Measurements from ENCODE around the gene MVK. TPM values are rescaled to one million over a fixed set of nuclear protein-coding genes. Genes with fewer than 3 reads are reported as not detected.

The MVK gene
- total and polyA plus RNA-seq, 2 donors from 2014 or later, result 40.0 to 48.1 TPM

DNA sequence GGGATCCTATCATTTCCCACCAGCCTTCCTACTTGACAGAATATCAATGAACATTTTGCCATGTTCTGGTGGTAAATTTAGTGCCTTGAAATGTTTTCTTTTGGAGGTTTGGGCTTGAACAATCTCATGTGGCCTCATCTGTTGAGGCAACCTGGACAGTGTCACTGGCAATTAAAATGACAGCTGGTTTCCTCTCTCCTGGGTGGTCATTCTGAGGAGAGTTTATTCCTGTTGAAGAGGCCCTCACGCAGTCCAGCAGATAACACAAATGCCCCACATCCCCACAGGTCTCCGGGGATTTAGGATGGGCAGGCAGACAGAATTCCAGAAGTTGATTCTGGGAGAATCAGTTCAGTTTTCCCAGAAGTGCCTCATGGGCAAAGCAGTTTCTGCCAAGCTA lies 42.2 kb upstream of the MVK start:
- peak in 1 of 5 donors; percentile 30 for DNase-seq
- H3K27ac ChIP-seq (ENCODE audit: low read depth in 2 of 2, low read length in 2 of 2), result no peak overlapping the region
- H3K27me3 ChIP-seq (ENCODE audit: control insufficient read depth, insufficient read depth, low read length), result no peaks in the 10 kb centered on the region
- peaks cover 0 to 55% (median 19%) of the 10 kb centered on the region in 3 donors for H3K36me3 ChIP-seq (ENCODE audit: control insufficient read depth in 2 of 3, insufficient read depth in 3 of 3, low read length in 3 of 3)
- no peaks in the 10 kb centered on the region for H3K4me1 ChIP-seq (ENCODE audit: control insufficient read depth in 2 of 3, insufficient read depth in 2 of 3, low read depth in 1 of 3, low read length in 3 of 3)
- H3K9me3 ChIP-seq (ENCODE audit: control insufficient read depth in 2 of 3, insufficient read depth in 1 of 3, low read length in 3 of 3), result no peaks in the 10 kb centered on the region
- TF ChIP-seq, protein P1, sequence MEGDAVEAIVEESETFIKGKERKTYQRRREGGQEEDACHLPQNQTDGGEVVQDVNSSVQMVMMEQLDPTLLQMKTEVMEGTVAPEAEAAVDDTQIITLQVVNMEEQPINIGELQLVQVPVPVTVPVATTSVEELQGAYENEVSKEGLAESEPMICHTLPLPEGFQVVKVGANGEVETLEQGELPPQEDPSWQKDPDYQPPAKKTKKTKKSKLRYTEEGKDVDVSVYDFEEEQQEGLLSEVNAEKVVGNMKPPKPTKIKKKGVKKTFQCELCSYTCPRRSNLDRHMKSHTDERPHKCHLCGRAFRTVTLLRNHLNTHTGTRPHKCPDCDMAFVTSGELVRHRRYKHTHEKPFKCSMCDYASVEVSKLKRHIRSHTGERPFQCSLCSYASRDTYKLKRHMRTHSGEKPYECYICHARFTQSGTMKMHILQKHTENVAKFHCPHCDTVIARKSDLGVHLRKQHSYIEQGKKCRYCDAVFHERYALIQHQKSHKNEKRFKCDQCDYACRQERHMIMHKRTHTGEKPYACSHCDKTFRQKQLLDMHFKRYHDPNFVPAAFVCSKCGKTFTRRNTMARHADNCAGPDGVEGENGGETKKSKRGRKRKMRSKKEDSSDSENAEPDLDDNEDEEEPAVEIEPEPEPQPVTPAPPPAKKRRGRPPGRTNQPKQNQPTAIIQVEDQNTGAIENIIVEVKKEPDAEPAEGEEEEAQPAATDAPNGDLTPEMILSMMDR (IDR thresholded peaks at IDR 0.05; ENCODE audit: borderline replicate concordance, extremely low read depth, insufficient read depth), result no peak
- H3K9ac ChIP-seq (ENCODE audit: low read length in 3 of 3), result no peak overlapping the region
- no peak for FAIRE-seq
- intact Hi-C loops (cut with DNase I), result no loop called here
- H3K4me3 ChIP-seq (ENCODE audit: low read length in 3 of 3), result no peak overlapping the region

DNA sequence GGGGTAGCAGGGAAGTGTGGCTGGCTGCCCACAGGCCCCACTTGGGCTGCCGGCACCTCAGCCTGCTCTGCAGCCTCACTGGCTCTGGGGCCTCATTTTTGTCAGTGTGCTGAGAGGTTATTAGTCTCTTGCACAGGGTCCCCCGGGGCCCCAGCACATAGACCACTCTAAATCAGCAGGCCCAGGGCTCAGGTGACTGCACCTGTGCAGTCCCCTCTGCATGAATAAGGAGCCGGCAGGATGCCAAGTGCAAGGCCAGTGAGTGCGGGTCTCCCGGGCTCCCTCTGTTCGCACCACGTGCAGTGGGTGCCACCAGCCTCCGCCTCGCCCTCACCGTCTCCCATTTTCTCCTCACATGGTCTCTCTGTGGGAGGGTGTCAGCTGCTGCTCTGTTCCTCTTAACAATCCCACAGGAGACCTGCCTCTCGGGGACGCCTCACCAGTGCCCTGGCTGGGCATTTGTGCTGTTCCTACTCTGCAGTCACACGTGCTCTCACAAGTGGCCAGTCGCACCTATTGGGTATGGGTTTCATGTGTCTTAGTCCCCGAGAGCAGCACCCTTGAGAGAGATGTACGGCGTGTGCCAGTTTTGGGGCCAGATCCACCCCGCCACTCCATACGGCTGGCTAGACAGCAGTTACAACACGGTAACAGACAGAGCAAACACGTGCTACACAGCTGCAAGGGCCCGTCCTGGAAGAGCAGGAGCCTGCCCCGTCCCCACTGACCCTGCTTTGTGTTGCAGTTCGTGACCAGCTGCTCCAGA lies 40.7 kb upstream of the MVK start:
- intact Hi-C loops (cut with DNase I), result no loop called here
- H3K9ac ChIP-seq (ENCODE audit: low read length in 3 of 3), result no peak overlapping the region
- peaks cover 0 to 44% (median 12%) of the 10 kb centered on the region in 3 donors for H3K36me3 ChIP-seq (ENCODE audit: control insufficient read depth in 2 of 3, insufficient read depth in 3 of 3, low read length in 3 of 3)

GRCh38 chr12:109533487-109533740 lies 40.2 kb upstream of the MVK start:
- Histone ChIP-seq H3K4me3 (ENCODE audit: low read length in 3 of 3) (no peak overlapping the region), H3K9ac (ENCODE audit: low read length in 3 of 3) (no peak overlapping the region), H3K36me3 (ENCODE audit: control insufficient read depth in 2 of 3, insufficient read depth in 3 of 3, low read length in 3 of 3) (peaks cover 0 to 41% (median 10%) of the 10 kb centered on the region in 3 donors), H3K9me3 (ENCODE audit: control insufficient read depth in 2 of 3, insufficient read depth in 1 of 3, low read length in 3 of 3) (no peaks in the 10 kb centered on the region), H3K4me1 (ENCODE audit: control insufficient read depth in 2 of 3, insufficient read depth in 2 of 3, low read depth in 1 of 3, low read length in 3 of 3) (no peaks in the 10 kb centered on the region), H3K27me3 (ENCODE audit: control insufficient read depth, insufficient read depth, low read length) (no peaks in the 10 kb centered on the region), H3K27ac (ENCODE audit: low read depth in 2 of 2, low read length in 2 of 2) (no peak overlapping the region)
- intact Hi-C loops (cut with DNase I), result no loop called here
- no peak for FAIRE-seq
- TF ChIP-seq, protein P1 (IDR thresholded peaks at IDR 0.05; ENCODE audit: borderline replicate concordance, extremely low read depth, insufficient read depth), result no peak
- peak in 1 of 5 donors; percentile 60 for DNase-seq

More for the DNA sequence above, 40.7 kb upstream of the MVK start:
- H3K9me3 ChIP-seq (ENCODE audit: control insufficient read depth in 2 of 3, insufficient read depth in 1 of 3, low read length in 3 of 3), result no peaks in the 10 kb centered on the region
- no peaks in the 10 kb centered on the region for H3K27me3 ChIP-seq (ENCODE audit: control insufficient read depth, insufficient read depth, low read length)
- H3K27ac ChIP-seq (ENCODE audit: low read depth in 2 of 2, low read length in 2 of 2), result no peak overlapping the region
- no peak for FAIRE-seq
- DNase-seq, result peak in 1 of 5 donors; percentile 53
- TF ChIP-seq, protein P1 (IDR thresholded peaks at IDR 0.05; ENCODE audit: borderline replicate concordance, extremely low read depth, insufficient read depth), result no peak
- H3K4me1 ChIP-seq (ENCODE audit: control insufficient read depth in 2 of 3, insufficient read depth in 2 of 3, low read depth in 1 of 3, low read length in 3 of 3), result no peaks in the 10 kb centered on the region
- no peak overlapping the region for H3K4me3 ChIP-seq (ENCODE audit: low read length in 3 of 3)
